GM10266 (cell line): ENCODE data around the gene TRIM38.
A peak's percentile ranks its signal among the peaks of the same experiment; 100 is the strongest.

ENCODE experiments used
- DNase-seq: peaks from one replicate; pipeline ENCODE4 v3.0.0; 2012; ENCODE audit errors: extremely low spot score
- CTCF ChIP-seq: IDR thresholded peaks from 2 replicates; pipeline ENCODE4 v1.5.1; 2012; ENCODE audit warnings: mild to moderate bottlenecking, low read depth; ENCODE audit not compliant: control insufficient read depth, insufficient read depth; ENCODE audit errors: missing control alignments

TRIM38 gene

DNA sequence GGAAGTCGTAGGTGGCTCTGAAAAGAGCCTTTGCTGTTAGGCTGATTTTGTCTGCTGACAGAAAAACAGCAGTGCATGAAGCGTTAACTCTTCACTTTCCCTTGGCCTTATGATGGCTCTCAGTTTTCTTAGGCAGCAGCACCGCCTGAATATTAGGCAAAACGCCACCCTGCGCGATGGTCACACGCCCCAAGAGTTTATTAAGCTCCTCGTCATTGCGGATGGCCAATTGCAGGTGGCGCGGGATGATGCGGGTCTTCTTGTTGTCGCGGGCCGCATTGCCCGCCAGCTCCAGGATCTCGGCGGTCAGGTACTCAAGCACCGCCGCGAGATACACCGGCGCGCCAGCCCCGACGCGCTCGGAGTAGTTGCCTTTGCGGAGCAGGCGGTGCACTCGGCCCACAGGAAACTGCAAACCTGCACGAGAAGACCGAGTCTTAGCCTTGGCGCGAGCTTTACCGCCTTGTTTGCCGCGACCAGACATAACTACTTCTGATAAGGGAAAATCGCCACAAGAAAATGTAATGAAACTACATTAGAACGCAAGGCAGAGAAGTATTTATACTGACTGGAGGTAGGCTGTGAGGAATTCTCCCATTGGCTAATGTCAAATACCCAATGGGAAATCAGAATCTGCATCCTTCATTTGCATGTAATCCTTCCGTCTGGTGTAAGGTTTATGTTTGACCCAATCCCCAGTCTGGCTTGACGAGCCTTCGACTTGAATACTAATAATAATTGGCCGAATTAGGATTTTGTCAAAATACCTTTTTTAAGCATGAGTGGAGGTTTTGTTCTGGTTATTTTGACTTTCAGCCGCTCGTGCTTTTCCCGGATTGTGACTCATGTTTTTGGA lies 70.7 kb downstream of the TRIM38 start:
- peak; percentile 82 for DNase-seq
- no peak for TF ChIP-seq CTCF

DNA sequence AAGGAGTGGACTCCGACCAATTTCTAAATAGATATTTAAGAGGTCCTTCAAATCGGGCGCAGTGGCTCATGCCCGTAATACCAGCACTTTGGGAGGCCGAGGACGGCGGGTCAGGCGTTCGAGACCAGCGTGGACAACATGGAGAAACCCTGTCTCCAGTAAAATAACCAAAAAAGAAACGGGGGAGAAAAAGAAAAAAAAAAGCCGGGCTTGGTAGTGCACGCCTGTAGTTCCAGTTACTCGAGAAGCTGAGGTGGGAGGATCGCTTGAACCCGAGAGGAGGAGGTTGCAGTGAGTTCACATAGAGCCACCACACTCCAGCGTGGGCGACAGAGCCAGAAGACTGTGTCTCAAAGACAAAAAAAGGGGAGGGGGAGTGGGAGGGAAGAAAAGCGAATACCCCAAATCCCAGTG lies 71.3 kb downstream of the TRIM38 start:
- no peak for DNase-seq
- TF ChIP-seq CTCF = no peak

DNA sequence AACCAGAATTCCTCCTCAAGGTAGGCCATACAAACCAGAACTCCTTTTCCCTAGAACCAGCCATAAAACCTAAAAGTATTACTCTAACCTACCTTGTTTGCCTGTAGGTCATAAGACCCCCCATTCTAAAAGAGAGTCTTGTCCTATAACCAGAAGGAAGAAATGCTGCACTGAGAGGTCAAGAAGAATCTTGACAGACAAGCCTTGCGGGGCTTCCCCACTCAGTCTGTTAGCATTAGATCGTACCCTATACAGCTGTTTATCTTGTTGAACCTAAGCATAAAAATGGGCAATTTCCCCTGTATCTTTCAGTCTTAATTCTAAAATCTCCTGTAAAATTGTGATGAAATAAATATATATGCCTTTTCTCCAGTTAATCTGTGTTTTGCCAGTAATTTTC lies 72.3 kb downstream of the TRIM38 start:
- no peak for DNase-seq
- TF ChIP-seq CTCF = no peak
